Stimulated activated CD4-positive, alpha-beta T cell treated with anti-CD3 and anti-CD28 coated beads, Interleukin-15, amount 100 ng/mL, for 1 hour (primary cell): ENCODE results near the gene MRPS24.
"Not testable (repeated sequence)": the region's sequence is repeated elsewhere in the genome, so short reads cannot be mapped to it uniquely, and the experiment has no call there.

Source experiments
- DNase-seq, 2 donors: peaks; one replicate each; pipeline ENCODE4 v3.0.0-alpha.2; 2020; ENCODE audit warnings: low read depth in 1 of 2, low spot score in 1 of 2

MRPS24 gene

GRCh38 chr7:43843296-43843695, 26.0 kb downstream of the MRPS24 start:
- DNase-seq: no peak

- no peak for DNase-seq
Measured at GRCh38 chr7:43838201-43838658, 31.1 kb downstream of the MRPS24 start.

DNA sequence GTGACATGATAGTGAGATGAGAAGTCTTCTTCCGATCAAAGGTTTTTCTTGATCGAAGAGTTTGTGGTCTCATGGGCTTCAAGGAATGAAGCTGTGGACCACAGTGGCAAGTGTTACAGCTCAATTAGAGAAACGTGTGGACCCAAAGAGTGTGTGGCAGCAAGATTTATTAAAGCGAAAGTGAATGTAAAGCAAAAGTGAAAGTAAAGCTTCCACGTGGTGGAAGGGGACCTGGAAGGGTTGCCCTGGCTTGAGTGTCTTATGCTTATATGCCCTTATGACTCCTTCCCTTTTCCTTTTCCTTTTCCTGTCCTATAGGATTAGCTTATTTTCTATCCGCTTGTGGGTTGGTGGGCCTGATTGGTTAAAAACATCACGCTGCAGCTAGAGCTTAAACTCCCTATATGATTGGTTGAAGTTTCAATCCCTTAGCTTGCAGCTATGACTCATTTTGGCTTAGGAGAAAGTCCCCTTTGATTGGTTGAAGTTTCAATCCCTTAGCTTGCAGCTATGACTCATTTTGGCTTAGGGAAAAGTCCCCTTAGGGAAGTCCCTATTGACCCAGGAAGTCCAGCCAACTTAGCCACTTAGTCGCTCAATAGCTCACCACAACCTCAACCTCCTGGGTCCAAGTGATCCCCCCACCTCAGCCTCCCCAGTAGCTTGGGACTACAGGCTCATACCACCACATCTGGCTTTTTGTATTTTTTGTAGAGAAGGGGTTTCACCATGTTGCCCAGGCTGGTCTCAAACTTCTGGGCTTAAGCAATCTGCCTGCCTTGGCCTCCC, 34.7 kb downstream of the MRPS24 start:
- no peak for DNase-seq

GRCh38 chr7:43830917-43831316, 38.4 kb downstream of the MRPS24 start:
- DNase-seq: not testable (repeated sequence)

DNA sequence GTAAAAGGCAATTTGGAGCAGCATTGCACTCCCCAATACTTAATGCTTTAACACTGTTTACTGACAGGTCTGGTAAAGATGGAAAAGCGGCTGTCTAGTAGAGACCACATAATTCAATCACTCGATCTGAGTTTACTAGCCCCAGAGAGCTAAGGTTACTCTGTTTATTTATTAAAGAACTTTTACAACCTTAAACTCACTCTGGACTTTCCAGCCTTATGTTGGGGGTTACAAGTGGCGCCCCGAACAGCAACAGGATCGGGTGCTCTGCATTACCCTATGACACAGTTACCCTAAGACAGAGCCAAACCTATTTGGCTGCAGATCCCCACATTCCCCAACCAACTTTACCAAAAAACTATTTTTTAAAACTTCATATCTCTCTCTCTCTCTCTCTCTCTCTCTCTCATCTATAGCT, 43.9 kb downstream of the MRPS24 start:
- no peak for DNase-seq

- DNase-seq: no peak
Measured at GRCh38 chr7:43824963-43825362, 44.4 kb downstream of the MRPS24 start.

DNA sequence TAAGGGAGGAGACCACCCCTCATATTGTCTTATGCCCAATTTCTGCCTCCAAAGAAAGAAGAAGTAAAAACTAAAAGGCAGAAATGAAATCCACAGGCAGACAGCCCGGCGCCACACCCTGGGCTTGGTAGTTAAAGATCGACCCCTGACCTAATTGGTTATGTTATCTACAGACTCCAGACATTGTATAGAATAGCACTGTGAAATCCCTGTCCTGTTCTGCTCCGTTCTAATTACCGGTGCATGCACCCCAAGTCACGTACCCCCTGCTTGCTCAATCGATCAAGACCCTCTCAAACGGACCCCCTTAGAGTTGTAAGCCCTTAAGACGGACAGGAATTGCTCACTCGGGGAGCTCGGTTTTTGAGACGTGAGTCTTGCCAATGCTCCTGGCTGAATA, 44.8 kb downstream of the MRPS24 start:
- not testable (repeated sequence) for DNase-seq

GRCh38 chr7:43823941-43824340, 45.4 kb downstream of the MRPS24 start:
- DNase-seq: no peak

- not testable (repeated sequence) for DNase-seq
Measured at GRCh38 chr7:43823425-43823824, 45.9 kb downstream of the MRPS24 start.
